ENCODE data around the gene DNAJB1. TPM values are rescaled to one million over a fixed set of nuclear protein-coding genes. Genes with fewer than 3 reads are reported as not detected.
A peak's percentile ranks its signal among the peaks of the same experiment; 100 is the strongest.

Gene DNAJB1
- total and polyA plus RNA-seq, 4 donors = 34.8 to 95.8 (median 51.2) TPM

GRCh38 chr19:14562660-14563589 lies 44.7 kb upstream of the DNAJB1 start:
- intact Hi-C loops (cut with DNase I) = no loop called here
- no peak overlapping the region for H3K4me3 ChIP-seq (ENCODE audit: low read length in 2 of 2)
- WGBS, 2 donors = 80 to 85% methylated on average over 20 to 23 of the region's 23 CpGs
- DNase-seq (no peak), ATAC-seq (ENCODE audit: low FRiP score) (no peak)
- H3K27ac ChIP-seq (ENCODE audit: low read depth in 1 of 2, low read length in 2 of 2) = peak overlapping the region in 1 of 2 donors; percentile 64
- no peaks in the 10 kb centered on the region for H3K36me3 ChIP-seq (ENCODE audit: control insufficient read depth in 1 of 2, insufficient read depth in 2 of 2, low read length in 1 of 2)
- no peaks in the 10 kb centered on the region for H3K4me1 ChIP-seq (ENCODE audit: control insufficient read depth in 1 of 2, insufficient read depth in 2 of 2, low read length in 2 of 2)
- no peaks in the 10 kb centered on the region for H3K9me3 ChIP-seq (ENCODE audit: control insufficient read depth, low read length)
- no peaks in the 10 kb centered on the region for H3K27me3 ChIP-seq (ENCODE audit: control insufficient read depth in 1 of 2, insufficient read depth in 2 of 2, low read length in 1 of 2)

- ATAC-seq (ENCODE audit: low FRiP score) = peak; percentile 60
- peak; percentile 82 to 84 for DNase-seq
- Histone ChIP-seq H3K4me1 (ENCODE audit: control insufficient read depth in 1 of 2, insufficient read depth in 2 of 2, low read length in 2 of 2) (no peaks in the 10 kb centered on the region), H3K27me3 (ENCODE audit: control insufficient read depth in 1 of 2, insufficient read depth in 2 of 2, low read length in 1 of 2) (no peaks in the 10 kb centered on the region), H3K36me3 (ENCODE audit: control insufficient read depth in 1 of 2, insufficient read depth in 2 of 2, low read length in 1 of 2) (no peaks in the 10 kb centered on the region), H3K4me3 (ENCODE audit: low read length in 2 of 2) (no peak overlapping the region), H3K9me3 (ENCODE audit: control insufficient read depth, low read length) (no peaks in the 10 kb centered on the region), H3K27ac (ENCODE audit: low read depth in 1 of 2, low read length in 2 of 2) (peak overlapping the region; percentile 23 to 64)
- WGBS, 2 donors = 6 to 11% methylated on average over 22 of the region's 22 CpGs
- intact Hi-C loops (cut with DNase I) = no loop called here
These were observed 43.7 kb upstream of the DNAJB1 start for GRCh38 chr19:14561847-14562351.

GRCh38 chr19:14561249-14561648 lies 43.1 kb upstream of the DNAJB1 start:
- peak overlapping the region; percentile 23 to 64 for H3K27ac ChIP-seq (ENCODE audit: low read depth in 1 of 2, low read length in 2 of 2)
- H3K4me3 ChIP-seq (ENCODE audit: low read length in 2 of 2) = no peak overlapping the region
- WGBS, 2 donors = 63 to 72% methylated on average over 8 of the region's 8 CpGs
- intact Hi-C loops (cut with DNase I) = no loop called here
- H3K36me3 ChIP-seq (ENCODE audit: control insufficient read depth in 1 of 2, insufficient read depth in 2 of 2, low read length in 1 of 2) = no peaks in the 10 kb centered on the region
- DNase-seq (no peak), ATAC-seq (ENCODE audit: low FRiP score) (no peak)
- H3K27me3 ChIP-seq (ENCODE audit: control insufficient read depth in 1 of 2, insufficient read depth in 2 of 2, low read length in 1 of 2) = no peaks in the 10 kb centered on the region
- no peaks in the 10 kb centered on the region for H3K4me1 ChIP-seq (ENCODE audit: control insufficient read depth in 1 of 2, insufficient read depth in 2 of 2, low read length in 2 of 2)
- H3K9me3 ChIP-seq (ENCODE audit: control insufficient read depth, low read length) = no peaks in the 10 kb centered on the region

DNA sequence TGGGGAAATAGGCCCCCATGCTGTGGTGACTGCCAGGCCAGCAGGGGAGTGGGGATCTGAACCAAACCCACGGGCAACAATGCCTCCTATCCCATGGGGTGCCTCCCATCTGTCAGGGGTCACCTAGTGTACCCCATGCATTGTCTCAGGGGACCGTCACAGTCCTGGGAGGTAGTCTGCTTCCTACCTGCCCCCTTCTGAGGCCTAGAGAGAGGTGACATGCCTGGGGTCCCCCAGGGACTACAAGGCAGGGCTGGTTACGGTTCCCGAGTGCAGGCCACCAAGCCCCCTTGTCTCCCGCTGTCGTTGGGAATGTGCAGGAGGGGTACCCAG lies 42.5 kb upstream of the DNAJB1 start:
- no peaks in the 10 kb centered on the region for H3K27me3 ChIP-seq (ENCODE audit: control insufficient read depth in 1 of 2, insufficient read depth in 2 of 2, low read length in 1 of 2)
- peak overlapping the region in 1 of 2 donors; percentile 20 for H3K27ac ChIP-seq (ENCODE audit: low read depth in 1 of 2, low read length in 2 of 2)
- H3K4me1 ChIP-seq (ENCODE audit: control insufficient read depth in 1 of 2, insufficient read depth in 2 of 2, low read length in 2 of 2) = no peaks in the 10 kb centered on the region

GRCh38 chr19:14559916-14560775 lies 41.9 kb upstream of the DNAJB1 start:
- no peaks in the 10 kb centered on the region for H3K9me3 ChIP-seq (ENCODE audit: control insufficient read depth, low read length)
- H3K27me3 ChIP-seq (ENCODE audit: control insufficient read depth in 1 of 2, insufficient read depth in 2 of 2, low read length in 1 of 2) = no peaks in the 10 kb centered on the region
- no peak for ATAC-seq (ENCODE audit: low FRiP score)
- intact Hi-C loops (cut with DNase I) = no loop called here
- no peak for DNase-seq
- H3K4me1 ChIP-seq (ENCODE audit: control insufficient read depth in 1 of 2, insufficient read depth in 2 of 2, low read length in 2 of 2) = no peaks in the 10 kb centered on the region
- peak overlapping the region in 1 of 2 donors; percentile 20 for H3K27ac ChIP-seq (ENCODE audit: low read depth in 1 of 2, low read length in 2 of 2)
- 39 to 53% methylated on average over 21 to 28 of the region's 28 CpGs for WGBS, 2 donors
- no peak overlapping the region for H3K4me3 ChIP-seq (ENCODE audit: low read length in 2 of 2)
- no peaks in the 10 kb centered on the region for H3K36me3 ChIP-seq (ENCODE audit: control insufficient read depth in 1 of 2, insufficient read depth in 2 of 2, low read length in 1 of 2)

More for the DNA sequence above, 42.5 kb upstream of the DNAJB1 start:
- intact Hi-C loops (cut with DNase I) = no loop called here
- no peak overlapping the region for H3K4me3 ChIP-seq (ENCODE audit: low read length in 2 of 2)
- WGBS, 2 donors = 76 to 85% methylated on average over 6 of the region's 6 CpGs
- ATAC-seq (ENCODE audit: low FRiP score) (no peak), DNase-seq (no peak)
- no peaks in the 10 kb centered on the region for H3K9me3 ChIP-seq (ENCODE audit: control insufficient read depth, low read length)
- H3K36me3 ChIP-seq (ENCODE audit: control insufficient read depth in 1 of 2, insufficient read depth in 2 of 2, low read length in 1 of 2) = no peaks in the 10 kb centered on the region

DNA sequence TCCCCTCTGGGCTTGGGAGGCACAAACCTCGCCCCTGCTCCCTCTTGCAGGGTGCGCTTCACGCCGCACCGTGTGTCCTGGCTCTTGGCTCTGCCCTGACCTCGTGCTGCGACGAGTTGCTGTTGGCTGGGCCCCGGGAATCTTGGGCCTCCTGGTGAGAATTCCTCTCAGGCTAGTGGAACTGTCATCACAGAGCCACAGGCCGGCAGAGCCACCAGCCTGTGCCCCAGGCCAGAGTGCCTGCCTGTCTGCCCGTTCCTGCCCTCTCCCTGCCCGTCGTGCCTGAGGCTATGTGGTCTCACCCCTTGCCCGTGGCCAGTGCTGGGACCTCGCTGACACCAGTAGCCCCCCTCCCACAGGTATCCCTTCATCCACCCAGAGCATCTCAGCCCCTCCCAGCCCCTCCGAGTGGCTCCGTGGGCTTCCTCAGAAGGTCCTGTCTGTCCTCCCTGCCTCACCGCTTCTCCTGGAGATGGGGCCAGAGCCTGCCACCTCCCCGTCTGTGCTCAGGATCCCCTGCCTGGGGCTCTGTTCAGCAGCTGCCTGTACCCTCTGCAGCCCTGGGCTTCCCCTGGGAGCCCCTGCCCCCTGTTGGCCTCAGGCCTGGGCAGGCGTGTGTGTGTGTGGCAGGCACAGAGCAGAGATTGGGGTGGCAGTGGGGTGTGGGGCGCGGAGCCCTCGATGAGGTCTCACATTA lies 40.3 kb upstream of the DNAJB1 start:
- Histone ChIP-seq H3K4me1 (ENCODE audit: control insufficient read depth in 1 of 2, insufficient read depth in 2 of 2, low read length in 2 of 2) (no peaks in the 10 kb centered on the region), H3K4me3 (ENCODE audit: low read length in 2 of 2) (no peak overlapping the region), H3K27ac (ENCODE audit: low read depth in 1 of 2, low read length in 2 of 2) (no peak overlapping the region), H3K27me3 (ENCODE audit: control insufficient read depth in 1 of 2, insufficient read depth in 2 of 2, low read length in 1 of 2) (no peaks in the 10 kb centered on the region), H3K9me3 (ENCODE audit: control insufficient read depth, low read length) (no peaks in the 10 kb centered on the region), H3K36me3 (ENCODE audit: control insufficient read depth in 1 of 2, insufficient read depth in 2 of 2, low read length in 1 of 2) (no peaks in the 10 kb centered on the region)
- no peak for DNase-seq
- ATAC-seq (ENCODE audit: low FRiP score) = no peak
- 71 to 77% methylated on average over 23 of the region's 23 CpGs for WGBS, 2 donors
- intact Hi-C loops (cut with DNase I) = no loop called here

- Histone ChIP-seq H3K27me3 (ENCODE audit: control insufficient read depth in 1 of 2, insufficient read depth in 2 of 2, low read length in 1 of 2) (no peaks in the 10 kb centered on the region), H3K4me3 (ENCODE audit: low read length in 2 of 2) (no peak overlapping the region), H3K36me3 (ENCODE audit: control insufficient read depth in 1 of 2, insufficient read depth in 2 of 2, low read length in 1 of 2) (no peaks in the 10 kb centered on the region), H3K27ac (ENCODE audit: low read depth in 1 of 2, low read length in 2 of 2) (no peak overlapping the region), H3K9me3 (ENCODE audit: control insufficient read depth, low read length) (no peaks in the 10 kb centered on the region), H3K4me1 (ENCODE audit: control insufficient read depth in 1 of 2, insufficient read depth in 2 of 2, low read length in 2 of 2) (no peaks in the 10 kb centered on the region)
- 9 to 11% methylated on average over 18 of the region's 18 CpGs for WGBS, 2 donors
- peak; percentile 88 to 93 for DNase-seq
- peak; percentile 86 for ATAC-seq (ENCODE audit: low FRiP score)
- intact Hi-C loops (cut with DNase I) = no loop called here
These were observed 38.5 kb upstream of the DNAJB1 start for GRCh38 chr19:14556662-14557188.

All from aorta (tissue), 5 donors.